Thyroid gland (tissue), 4 donors: ENCODE results near the gene ANLN.

ENCODE experiments used
- CTCF ChIP-seq, 6 experiments: fragments of 200-600 bp in 3 of 6; fragments of 450-650 bp in 3 of 6; sonication (generic) in 3 of 6; IDR thresholded peaks; one replicate each; pipeline ENCODE4 v1.5.1; 2016 to 2019; ENCODE audit warnings: antibody characterized with exemption in 6 of 6, mild to moderate bottlenecking in 2 of 6, inconsistent platforms in 1 of 6, moderate library complexity in 1 of 6
- POLR2A ChIP-seq, 2 donors: fragments of 450-650 bp; IDR thresholded peaks; one replicate each; pipeline ENCODE4 v1.6.1; 2017; ENCODE audit warnings: antibody characterized with exemption in 2 of 2, mild to moderate bottlenecking in 2 of 2, moderate library complexity in 1 of 2

- no peak for TF ChIP-seq CTCF (IDR thresholded peaks at IDR 0.05)
- TF ChIP-seq POLR2A (IDR thresholded peaks at IDR 0.05): no peak
These were observed 31.1 kb upstream of the ANLN start for GRCh38 chr7:36358589-36358988.
